Activated naive CD4-positive, alpha-beta T cell treated with anti-CD3 and anti-CD28 coated beads, Interleukin-2, amount 50 U/mL, for 16 hours (primary cell): Measurements from ENCODE around the gene PCDHAC2.

ENCODE experiments used
- DNase-seq: peaks from one replicate; pipeline ENCODE4 v3.0.0-alpha.2; 2020

The PCDHAC2 gene

DNA sequence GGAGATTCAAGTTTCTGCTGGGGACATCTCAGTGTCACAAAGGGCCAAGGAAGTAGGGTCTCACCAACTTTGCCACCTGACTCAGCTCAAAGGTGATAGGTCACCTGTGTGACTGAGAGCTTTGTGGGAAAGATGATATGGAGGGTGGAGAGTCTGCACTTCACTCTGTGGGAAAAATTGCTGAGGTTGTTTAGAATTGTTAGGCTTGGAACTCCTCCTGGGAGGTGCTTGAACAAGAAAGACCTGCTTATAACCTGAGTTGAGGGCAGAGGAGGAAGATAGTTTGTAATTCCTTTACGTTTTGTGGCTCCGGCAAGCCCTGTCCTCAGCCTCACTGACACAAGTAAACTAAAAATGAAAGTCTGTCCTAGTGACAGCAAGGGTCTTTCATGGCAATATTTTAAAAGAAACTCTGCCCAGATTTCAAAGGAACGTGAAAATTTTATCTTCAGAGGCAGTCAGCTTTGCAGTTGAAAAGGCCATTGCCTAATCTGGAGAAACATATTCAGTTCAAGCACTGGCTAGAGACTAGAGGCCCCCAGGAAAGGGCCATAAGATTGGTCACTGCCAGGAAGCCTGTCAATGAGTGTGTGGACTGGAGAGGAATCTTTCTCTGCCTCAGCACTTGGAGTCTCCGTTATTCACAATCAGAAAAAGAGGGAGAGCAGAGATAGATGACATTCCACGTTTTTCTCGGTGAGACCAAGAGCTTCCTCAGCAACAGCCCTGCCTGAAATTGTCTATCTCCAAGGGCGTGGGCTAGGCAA is 23.2 kb downstream of the PCDHAC2 start:
- no peak for DNase-seq

DNA sequence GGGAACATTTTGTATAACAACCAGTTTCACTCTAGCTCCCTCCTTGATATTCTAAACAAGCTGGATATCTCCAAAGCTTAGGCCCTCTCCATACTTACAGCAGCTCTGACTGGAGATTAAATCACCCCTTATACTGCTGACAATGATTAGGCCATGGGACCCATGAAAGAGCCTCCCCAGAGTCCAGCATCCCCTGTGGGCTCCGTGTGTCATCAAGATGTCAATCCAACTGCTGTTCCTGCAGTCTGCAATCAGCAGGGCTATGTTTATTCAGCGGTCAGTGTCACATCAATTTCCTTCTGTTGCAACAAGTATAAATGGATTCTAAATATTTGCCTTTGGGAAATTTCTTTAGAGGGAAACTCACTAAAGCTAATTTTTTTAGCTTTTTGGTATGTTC is 26.6 kb downstream of the PCDHAC2 start:
- no peak for DNase-seq

DNA sequence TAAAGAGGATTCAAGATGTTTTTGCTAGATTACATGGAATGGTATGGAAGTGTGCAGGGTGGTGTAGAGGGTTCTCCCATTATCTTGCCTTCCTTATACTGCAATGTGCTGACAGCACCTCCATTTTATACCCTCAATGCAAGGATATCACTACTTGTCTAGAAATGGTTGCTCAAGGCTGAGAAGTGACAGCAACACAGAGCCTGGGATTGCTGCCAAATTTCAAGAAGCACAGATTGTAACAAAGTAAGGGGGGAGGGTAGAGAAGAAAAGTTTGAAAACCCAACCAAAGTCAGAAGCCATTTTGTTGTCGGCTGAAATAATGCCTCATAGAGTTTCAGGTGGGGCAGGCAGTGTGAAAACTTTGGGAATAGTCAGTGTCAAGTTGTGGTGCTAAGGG is 29.8 kb downstream of the PCDHAC2 start:
- no peak for DNase-seq

DNA sequence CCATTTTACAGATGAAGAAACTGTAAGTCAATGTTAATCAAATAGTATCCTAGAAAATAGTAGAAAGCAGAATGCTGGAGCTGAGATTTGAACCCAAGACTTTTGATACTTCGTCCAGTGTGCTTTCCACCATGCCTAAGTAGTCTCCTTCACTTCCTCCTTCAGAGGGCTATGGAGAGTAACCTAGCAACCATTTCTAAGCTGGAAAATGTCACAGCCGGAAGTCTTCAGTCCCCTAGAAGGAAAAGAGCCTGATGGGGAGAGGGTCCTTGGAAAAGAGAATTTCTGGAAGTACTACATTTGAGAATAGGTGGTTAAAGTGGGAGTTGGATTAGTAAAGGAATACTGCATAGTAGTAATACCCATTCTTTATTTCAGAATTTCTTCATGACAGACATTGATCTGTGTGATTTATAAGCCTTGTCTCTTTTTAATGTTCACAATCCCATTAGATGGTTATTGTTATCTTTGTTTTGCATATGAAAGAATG is 32.7 kb downstream of the PCDHAC2 start:
- no peak for DNase-seq

DNA sequence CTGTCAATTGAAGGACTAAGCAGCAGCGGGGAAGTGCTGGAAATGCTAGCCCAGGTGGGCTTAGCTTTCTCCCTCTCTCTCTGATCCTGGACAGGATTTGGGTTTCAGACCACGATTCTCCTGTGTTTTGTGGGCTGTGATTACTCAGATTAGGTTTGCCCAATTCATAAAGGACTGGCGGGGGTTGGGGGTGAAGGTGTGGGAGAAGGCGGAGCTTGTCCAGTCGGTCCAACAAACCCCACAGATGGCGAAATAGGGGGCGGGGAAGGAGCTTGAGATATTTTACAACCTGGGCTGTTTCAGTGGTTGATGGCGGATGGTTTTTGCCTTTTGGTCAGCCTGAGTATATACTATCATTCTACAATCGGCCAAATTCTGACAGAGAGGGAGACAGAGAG is 35.2 kb downstream of the PCDHAC2 start:
- DNase-seq = no peak

DNA sequence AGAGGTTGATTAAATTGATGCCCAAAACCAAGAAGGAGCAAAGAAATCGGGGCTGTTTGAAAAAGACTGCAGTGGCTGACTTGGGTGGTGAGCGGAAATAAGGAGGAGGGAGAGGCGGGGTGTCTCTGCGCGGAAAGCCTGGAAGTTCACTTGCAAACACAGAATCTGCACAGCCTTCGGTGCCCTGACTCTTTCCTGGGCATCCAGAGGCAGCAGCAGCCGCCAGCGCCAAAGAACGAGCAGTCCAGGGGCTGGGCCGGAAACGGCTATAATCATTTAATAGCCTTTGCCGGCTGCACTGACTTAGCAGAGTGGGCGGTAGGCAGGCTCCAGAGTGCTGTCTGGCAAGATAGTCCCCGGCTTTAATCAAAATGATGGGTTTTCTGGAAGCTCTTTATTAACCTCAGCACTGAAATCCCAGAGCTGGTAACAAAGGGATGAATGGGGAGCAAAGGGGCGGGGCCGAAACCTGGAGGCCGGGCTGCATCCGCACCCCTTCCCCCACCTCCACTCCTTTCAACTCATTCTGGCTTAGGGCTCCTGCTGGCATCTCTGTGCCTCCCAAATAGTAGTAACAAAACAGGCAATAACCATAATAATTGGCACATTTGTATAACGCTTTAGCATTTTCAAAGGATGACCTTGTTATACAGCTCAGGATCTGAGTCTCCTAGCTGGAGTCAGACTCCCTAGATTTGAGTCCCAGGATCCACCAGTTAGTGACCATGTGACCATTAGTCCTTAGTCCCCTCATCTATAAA is 35.7 kb downstream of the PCDHAC2 start:
- no peak for DNase-seq

DNA sequence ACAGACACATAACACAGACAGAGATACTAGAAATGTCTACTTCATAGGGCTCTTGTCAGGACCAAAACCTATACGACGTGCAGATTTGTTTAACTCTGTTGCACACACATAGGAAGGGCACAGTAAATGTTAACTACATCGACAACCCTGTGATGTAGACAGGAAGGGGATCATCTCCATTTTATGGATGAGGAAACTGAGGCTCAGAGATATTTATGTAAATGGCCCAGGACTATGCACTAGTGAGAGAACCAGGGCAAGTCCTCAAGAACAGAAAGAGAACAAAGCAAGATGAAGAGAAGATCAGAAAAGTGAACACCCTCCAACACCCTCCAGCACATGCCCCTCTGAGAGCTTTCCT is 36.3 kb downstream of the PCDHAC2 start:
- DNase-seq = no peak

DNA sequence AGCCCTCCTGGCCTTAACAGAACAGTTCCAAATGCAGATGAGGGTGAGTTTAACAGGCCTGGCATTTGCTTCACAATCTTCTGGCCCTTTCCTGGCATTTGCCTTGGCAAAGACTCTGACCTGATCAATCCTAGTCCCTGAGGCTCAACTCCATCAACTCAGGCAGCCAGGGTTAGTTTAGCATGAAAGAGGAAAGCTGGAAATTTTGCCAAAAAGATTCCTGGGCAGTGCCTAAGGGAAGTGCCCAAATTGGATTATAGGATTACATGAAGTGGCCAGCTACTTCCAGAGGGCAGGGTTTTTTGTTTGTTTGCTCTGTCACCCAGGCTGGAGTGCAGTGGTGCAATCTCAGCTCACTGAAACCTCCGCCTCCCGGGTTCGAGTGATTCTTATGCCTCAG is 36.8 kb downstream of the PCDHAC2 start:
- DNase-seq = no peak

DNA sequence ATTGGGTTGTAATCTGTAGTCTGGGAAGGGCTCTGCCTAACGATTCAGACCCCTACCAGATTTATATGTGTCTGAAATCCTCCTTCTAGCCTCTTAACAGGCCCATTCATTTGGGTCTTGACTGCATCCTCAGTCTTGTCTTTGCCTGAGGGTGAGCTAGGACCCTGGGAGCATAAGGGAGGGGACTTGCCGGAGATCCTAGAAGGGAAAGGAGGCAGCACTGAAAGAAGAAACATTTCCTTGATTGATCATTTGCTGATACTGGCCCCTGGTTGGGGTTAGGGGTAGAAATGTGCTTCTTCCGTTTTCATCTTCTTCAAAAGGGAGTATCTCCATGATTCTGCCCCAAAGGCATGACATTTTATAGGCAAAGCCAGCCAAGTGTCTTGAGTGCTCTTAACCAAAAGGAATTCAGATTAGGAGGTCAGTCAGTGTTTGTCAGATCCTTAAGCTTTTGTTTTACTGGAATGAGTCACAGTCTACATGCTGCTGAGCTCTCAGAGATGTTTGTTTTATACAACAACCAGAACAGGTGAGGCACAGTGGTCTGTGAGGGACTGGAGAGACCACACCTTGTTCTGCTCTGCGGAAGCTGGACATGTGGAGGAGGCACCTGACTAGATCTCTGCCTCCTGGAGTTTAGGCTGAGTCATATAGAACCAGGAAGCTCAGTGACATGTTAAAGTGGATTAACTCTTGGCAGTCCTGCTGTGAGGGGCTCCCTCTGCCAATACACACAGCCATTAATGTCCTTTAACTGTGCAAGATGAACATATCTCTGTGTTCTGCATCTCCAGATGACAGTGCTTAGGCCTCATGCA is 37.7 kb downstream of the PCDHAC2 start:
- DNase-seq = no peak

DNA sequence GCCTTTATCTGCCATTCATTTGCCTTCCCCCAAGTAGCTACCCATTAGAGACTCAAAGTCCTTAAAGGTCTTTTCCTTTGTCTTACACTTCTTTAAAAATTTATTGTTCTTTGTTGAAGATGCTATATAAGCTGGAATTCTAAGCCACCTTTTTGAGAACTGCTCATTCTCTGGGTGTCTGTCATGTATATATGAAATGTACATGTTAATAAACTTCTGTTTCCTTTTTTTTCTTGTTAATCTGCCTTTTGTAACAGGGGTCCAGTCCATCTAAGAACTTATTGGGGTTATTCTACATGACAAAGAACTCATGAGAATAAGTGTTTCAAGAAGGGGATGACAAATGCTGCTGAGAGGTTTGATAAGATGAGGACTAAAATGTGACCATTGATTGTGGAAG is 41.5 kb downstream of the PCDHAC2 start:
- no peak for DNase-seq

DNA sequence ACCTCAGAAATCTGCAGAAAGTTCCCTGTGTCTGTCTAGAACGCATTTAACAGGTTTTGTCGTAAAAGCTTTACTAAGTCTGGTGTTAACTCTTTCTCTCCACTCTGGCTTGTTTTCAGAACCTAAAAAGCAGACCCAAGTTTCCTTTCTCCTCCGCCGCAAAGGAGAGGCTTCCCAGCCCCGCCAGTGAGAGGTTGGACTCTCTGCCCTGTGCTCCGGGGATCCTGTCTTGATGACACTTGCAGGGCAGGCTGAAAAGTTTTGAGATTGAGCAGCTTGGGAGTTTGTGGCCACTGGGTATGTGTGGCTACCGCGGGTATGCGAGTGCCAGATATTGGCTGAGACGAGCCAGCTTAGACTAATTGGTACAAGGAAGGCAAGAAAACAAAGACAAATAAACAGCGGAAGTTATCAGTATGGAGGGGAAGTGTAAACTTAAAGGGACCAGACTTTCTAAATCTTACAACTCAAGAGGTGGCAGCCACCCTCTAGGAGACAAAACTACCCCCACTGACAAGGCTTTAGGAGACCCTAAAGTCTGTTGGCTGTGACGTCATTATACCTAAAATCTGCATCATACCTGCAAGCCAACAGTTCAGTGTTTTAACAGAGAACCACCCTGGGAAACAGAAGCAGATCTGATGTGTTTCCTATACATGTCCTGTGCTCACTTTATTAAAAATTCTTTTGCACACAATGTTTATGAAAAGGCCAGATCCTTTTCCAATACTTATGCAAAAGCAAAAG is 43.9 kb downstream of the PCDHAC2 start:
- DNase-seq = no peak

DNA sequence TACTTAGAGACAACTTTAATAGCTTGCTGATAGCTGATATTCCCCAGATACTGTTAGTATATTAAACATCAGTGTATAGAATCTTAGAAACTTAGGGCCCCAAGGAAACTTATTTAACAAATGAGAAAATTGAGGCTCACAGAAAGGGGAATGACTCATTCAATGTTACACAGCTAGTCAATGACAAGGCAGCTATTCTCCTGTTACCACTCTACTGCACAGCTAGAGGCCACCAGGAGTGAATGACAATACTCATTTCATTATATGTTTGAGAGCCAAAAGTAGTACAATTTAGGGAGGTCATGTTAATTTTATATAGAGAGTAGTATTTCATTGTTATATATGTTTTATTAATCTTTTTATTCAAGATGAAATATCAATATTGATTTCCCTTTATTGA is 51.7 kb downstream of the PCDHAC2 start:
- DNase-seq = no peak
